NT2/D1 (cell line): ENCODE measurements around the gene TMEM232.

Experiments
- SUZ12 ChIP-seq: IDR thresholded peaks from 2 replicates; pipeline ENCODE4 v1.6.1; 2011; ENCODE audit not compliant: insufficient read length, insufficient read depth; ENCODE audit errors: extremely low read depth
- YY1 ChIP-seq: IDR thresholded peaks from 2 replicates; pipeline ENCODE4 v1.6.1; 2011; ENCODE audit not compliant: insufficient read length, insufficient read depth
- ZNF274 ChIP-seq: IDR thresholded peaks from 2 replicates; pipeline ENCODE4 v1.6.1; 2011; ENCODE audit warnings: mild to moderate bottlenecking, low read depth, low read length

- no peak for TF ChIP-seq SUZ12
- no peak for TF ChIP-seq YY1
- TF ChIP-seq ZNF274 = no peak
These were observed 355.3 kb downstream of the TMEM232 start for GRCh38 chr5:110371011-110371724.
